Activated CD4-positive, alpha-beta T cell treated with anti-CD3 and anti-CD28 coated beads, Interleukin-2, amount 10 ng/mL, durations not matched to agents 7 days and 5 days (primary cell): ENCODE data around the gene PSG5. TPM values are rescaled to one million over a fixed set of nuclear protein-coding genes. Genes with fewer than 3 reads are reported as not detected.

Source experiments
- total RNA-seq, 2 experiments: library from RNA; stranded (reverse); gene quantifications; one replicate each; pipeline ENCODE4 v1.2.3, GENCODE V29; 2021

The PSG5 gene
- total RNA-seq, 2 experiments from 2014 or later, result not detected

Other genes with a start within 250 kb of the PSG5 start
- gene PSG7, start 249.3 kb downstream of the PSG5 start, total RNA-seq, result not detected
- gene PSG11, start 160.1 kb downstream of the PSG5 start, total RNA-seq, result not detected
- not detected for gene PSG2, start 103.8 kb downstream of the PSG5 start, total RNA-seq
- gene PSG4, start 19.1 kb upstream of the PSG5 start, total RNA-seq, result not detected
- gene PSG9, start 83.0 kb upstream of the PSG5 start, total RNA-seq, result not detected
- gene CD177, start 167.2 kb upstream of the PSG5 start, total RNA-seq, result not detected
- gene TEX101, start 228.4 kb upstream of the PSG5 start, total RNA-seq, result not detected